KMS-11 (cell line): ENCODE measurements around the gene RASSF10.

Experiments
- H2AFZ ChIP-seq: fragments of 200-600 bp; sonication (generic); 2 replicates; pipeline ENCODE4 v1.6.1; 2016; ENCODE audit warnings: antibody characterized with exemption, mixed run types, low read depth
- H3K27ac ChIP-seq: fragments of 200-600 bp; sonication (generic); 2 replicates; pipeline ENCODE4 v1.6.1; 2016; ENCODE audit warnings: mild to moderate bottlenecking, mixed run types
- H3K27me3 ChIP-seq: fragments of 200-600 bp; sonication (generic); 2 replicates; pipeline ENCODE4 v1.6.1; 2017; ENCODE audit warnings: mild to moderate bottlenecking, low read depth, mixed run types, moderate library complexity; ENCODE audit not compliant: insufficient read depth
- H3K36me3 ChIP-seq: fragments of 200-600 bp; sonication (generic); 2 replicates; pipeline ENCODE4 v1.6.1; 2017; ENCODE audit warnings: mild to moderate bottlenecking, mixed run types; ENCODE audit not compliant: insufficient read depth
- H3K4me1 ChIP-seq: fragments of 200-600 bp; sonication (generic); 2 replicates; pipeline ENCODE4 v1.6.1; 2016; ENCODE audit warnings: mild to moderate bottlenecking, low read depth, mixed run types; ENCODE audit not compliant: poor library complexity, severe bottlenecking
- H3K4me2 ChIP-seq: fragments of 200-600 bp; sonication (generic); 2 replicates; pipeline ENCODE4 v1.7.0; 2016; ENCODE audit warnings: mild to moderate bottlenecking, mixed run types
- H3K4me3 ChIP-seq: fragments of 200-600 bp; sonication (generic); IDR thresholded peaks from 2 replicates; pipeline ENCODE4 v1.6.1; 2017; ENCODE audit warnings: low read depth, low read length, mixed read lengths; ENCODE audit not compliant: insufficient read depth
- H3K79me2 ChIP-seq: fragments of 200-600 bp; sonication (generic); 2 replicates; pipeline ENCODE4 v1.6.1; 2016; ENCODE audit warnings: low read depth, mixed run types; ENCODE audit not compliant: insufficient read depth
- H3K9ac ChIP-seq: fragments of 200-600 bp; sonication (generic); 2 replicates; pipeline ENCODE4 v1.6.1; 2016; ENCODE audit warnings: mild to moderate bottlenecking, mixed run types
- H4K20me1 ChIP-seq: fragments of 200-600 bp; sonication (generic); 2 replicates; pipeline ENCODE4 v1.6.1; 2016; ENCODE audit warnings: mild to moderate bottlenecking, mixed run types; ENCODE audit not compliant: insufficient read depth
- TF ChIP-seq, protein P1 (sequence below): fragments of 200-600 bp; sonication (generic); conservative IDR thresholded peaks from 2 replicates; pipeline ENCODE4 v1.6.1; 2017; ENCODE audit warnings: low read depth, mild to moderate bottlenecking, antibody characterized with exemption, low read length, moderate library complexity, mixed read lengths

RASSF10 gene

GRCh38 chr11:13007182-13008060 is 1.7 kb upstream of the RASSF10 start:
- H2AFZ ChIP-seq = no peak overlapping the region
- H3K4me1 ChIP-seq = no peaks in the 10 kb centered on the region
- H3K36me3 ChIP-seq = no peaks in the 10 kb centered on the region
- TF ChIP-seq, protein P1, sequence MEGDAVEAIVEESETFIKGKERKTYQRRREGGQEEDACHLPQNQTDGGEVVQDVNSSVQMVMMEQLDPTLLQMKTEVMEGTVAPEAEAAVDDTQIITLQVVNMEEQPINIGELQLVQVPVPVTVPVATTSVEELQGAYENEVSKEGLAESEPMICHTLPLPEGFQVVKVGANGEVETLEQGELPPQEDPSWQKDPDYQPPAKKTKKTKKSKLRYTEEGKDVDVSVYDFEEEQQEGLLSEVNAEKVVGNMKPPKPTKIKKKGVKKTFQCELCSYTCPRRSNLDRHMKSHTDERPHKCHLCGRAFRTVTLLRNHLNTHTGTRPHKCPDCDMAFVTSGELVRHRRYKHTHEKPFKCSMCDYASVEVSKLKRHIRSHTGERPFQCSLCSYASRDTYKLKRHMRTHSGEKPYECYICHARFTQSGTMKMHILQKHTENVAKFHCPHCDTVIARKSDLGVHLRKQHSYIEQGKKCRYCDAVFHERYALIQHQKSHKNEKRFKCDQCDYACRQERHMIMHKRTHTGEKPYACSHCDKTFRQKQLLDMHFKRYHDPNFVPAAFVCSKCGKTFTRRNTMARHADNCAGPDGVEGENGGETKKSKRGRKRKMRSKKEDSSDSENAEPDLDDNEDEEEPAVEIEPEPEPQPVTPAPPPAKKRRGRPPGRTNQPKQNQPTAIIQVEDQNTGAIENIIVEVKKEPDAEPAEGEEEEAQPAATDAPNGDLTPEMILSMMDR = no peak
- no peaks in the 10 kb centered on the region for H3K79me2 ChIP-seq
- no peaks in the 10 kb centered on the region for H3K27me3 ChIP-seq
- no peaks in the 10 kb centered on the region for H4K20me1 ChIP-seq
- H3K27ac ChIP-seq = no peak overlapping the region
- no peak overlapping the region for H3K9ac ChIP-seq
- no peak overlapping the region for H3K4me2 ChIP-seq
- H3K4me3 ChIP-seq = no peak overlapping the region

- Histone ChIP-seq H2AFZ (no peak overlapping the region), H3K9ac (no peak overlapping the region), H3K4me3 (no peak overlapping the region), H3K4me1 (no peaks in the 10 kb centered on the region), H3K27me3 (no peaks in the 10 kb centered on the region), H3K27ac (no peak overlapping the region), H3K79me2 (no peaks in the 10 kb centered on the region), H4K20me1 (no peaks in the 10 kb centered on the region), H3K36me3 (no peaks in the 10 kb centered on the region), H3K4me2 (no peak overlapping the region)
- TF ChIP-seq, protein P1 = no peak
Observed at GRCh38 chr11:13008061-13008435, 1.1 kb upstream of the RASSF10 start.

DNA sequence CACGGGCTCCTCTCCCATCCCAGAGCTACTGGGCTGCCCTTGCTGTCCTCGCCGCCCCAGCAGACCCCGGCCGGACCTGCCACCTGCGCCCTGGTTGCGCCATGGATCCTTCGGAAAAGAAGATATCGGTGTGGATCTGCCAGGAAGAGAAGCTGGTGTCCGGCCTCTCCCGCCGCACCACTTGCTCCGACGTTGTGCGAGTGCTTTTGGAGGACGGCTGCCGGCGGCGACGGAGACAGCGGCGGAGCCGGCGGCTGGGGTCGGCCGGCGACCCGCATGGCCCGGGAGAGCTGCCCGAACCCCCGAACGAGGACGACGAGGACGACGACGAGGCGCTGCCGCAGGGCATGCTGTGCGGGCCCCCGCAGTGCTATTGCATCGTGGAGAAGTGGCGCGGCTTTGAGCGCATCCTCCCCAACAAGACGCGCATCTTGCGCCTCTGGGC is 382 bp downstream of the RASSF10 start:
- H3K36me3 ChIP-seq = no peaks in the 10 kb centered on the region
- TF ChIP-seq, protein P1 = no peak
- no peaks in the 10 kb centered on the region for H3K4me1 ChIP-seq
- no peak overlapping the region for H3K27ac ChIP-seq
- H4K20me1 ChIP-seq = no peaks in the 10 kb centered on the region
- no peaks in the 10 kb centered on the region for H3K27me3 ChIP-seq
- H3K4me3 ChIP-seq = no peak overlapping the region
- no peak overlapping the region for H3K9ac ChIP-seq
- no peaks in the 10 kb centered on the region for H3K79me2 ChIP-seq
- no peak overlapping the region for H2AFZ ChIP-seq
- H3K4me2 ChIP-seq = no peak overlapping the region

DNA sequence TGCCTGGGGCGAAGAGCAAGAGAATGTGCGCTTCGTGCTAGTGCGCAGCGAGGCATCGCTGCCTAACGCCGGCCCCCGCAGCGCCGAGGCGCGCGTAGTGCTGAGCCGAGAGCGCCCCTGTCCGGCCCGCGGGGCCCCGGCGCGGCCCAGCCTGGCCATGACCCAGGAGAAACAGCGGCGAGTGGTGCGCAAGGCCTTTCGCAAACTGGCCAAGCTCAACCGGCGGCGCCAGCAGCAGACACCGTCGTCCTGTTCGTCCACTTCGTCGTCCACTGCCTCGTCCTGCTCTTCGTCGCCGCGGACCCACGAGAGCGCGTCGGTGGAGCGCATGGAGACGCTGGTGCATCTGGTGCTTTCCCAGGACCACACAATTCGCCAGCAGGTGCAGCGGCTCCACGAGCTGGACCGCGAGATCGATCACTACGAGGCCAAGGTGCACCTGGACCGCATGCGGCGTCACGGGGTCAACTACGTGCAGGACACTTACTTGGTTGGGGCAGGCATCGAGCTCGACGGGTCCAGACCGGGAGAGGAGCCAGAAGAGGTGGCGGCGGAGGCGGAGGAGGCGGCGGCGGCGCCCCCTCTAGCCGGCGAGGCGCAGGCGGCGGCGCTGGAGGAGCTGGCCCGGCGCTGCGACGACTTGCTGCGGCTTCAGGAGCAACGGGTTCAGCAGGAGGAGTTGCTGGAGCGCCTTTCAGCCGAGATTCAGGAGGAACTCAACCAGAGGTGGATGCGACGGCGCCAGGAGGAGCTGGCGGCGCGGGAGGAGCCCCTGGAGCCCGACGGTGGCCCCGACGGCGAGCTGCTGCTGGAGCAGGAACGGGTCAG is 1.0 kb downstream of the RASSF10 start:
- Histone ChIP-seq H3K4me3 (no peak overlapping the region), H3K27me3 (no peaks in the 10 kb centered on the region), H3K36me3 (no peaks in the 10 kb centered on the region), H3K27ac (no peak overlapping the region), H3K4me1 (no peaks in the 10 kb centered on the region), H4K20me1 (no peaks in the 10 kb centered on the region), H3K4me2 (no peak overlapping the region), H3K79me2 (no peaks in the 10 kb centered on the region), H3K9ac (no peak overlapping the region), H2AFZ (no peak overlapping the region)
- TF ChIP-seq, protein P1 = no peak
